ENCODE measurements around the gene CECR2. TPM values are rescaled to one million over a fixed set of nuclear protein-coding genes. Genes with fewer than 3 reads are reported as not detected.

CECR2 gene
- total RNA-seq (2014; rRNA removed; shearing (Covaris generic)) = not detected in 2 replicates

DNA sequence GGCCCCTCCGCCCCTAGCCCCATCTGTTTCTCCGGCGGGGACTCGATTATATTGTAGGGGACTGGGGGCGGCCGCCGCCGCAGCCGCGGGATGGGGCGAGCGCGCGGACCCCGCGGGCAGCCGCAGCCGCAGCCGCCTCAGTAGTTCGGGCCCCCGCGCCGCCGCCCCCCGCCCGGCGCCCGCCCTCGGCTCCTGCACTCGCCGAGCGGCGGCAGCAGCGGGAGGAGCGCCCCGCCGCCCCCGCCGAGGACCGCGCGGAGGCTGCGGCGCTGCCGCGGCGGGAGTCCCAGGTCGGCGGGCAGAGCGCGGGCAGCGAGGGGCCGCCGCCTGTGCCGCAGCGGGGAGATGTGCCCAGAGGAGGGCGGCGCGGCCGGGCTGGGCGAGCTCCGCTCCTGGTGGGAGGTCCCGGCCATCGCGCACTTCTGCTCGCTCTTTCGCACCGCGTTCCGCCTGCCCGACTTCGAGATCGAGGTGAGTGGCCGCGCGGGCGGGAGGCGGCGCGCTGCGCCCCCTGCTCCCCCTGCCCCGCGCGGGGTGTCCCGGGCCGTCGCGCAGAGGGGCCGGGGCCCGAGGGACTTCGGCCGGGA, at the start of gene CECR2:
CECR2 (plus strand) TSS at position 22 of the 587 bp plus-strand sequence; CDS start at position 346, 324 bp downstream.
- no peak for DNase-seq (ENCODE audit: low read depth)

DNA sequence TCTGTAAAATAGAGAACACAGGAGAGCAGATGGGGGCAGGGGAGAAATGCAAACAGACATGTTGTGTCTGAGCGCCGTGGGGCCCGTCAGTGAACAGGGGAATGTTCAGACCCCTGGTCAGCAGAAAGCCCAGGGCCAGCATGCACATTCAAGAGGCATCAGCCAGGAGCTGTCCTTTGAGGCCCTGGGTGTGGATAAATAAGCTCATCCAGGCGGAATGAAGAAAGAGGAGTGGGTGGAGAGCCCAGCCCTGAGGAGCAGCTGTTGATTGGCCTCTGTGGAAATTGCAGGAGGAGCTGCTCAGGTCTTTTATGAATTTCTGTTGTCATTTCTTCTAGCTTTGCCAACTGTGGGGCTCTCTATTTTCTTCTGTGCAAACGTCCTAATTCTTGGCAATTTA, 49.7 kb upstream of the CECR2 start:
- no peak for DNase-seq (ENCODE audit: low read depth)

- DNase-seq (ENCODE audit: low read depth) = no peak
Measured at GRCh38 chr22:17322511-17322910, 46.7 kb upstream of the CECR2 start.

- no peak for DNase-seq (ENCODE audit: low read depth)
Measured at GRCh38 chr22:17331690-17332089, 37.6 kb upstream of the CECR2 start.

DNA sequence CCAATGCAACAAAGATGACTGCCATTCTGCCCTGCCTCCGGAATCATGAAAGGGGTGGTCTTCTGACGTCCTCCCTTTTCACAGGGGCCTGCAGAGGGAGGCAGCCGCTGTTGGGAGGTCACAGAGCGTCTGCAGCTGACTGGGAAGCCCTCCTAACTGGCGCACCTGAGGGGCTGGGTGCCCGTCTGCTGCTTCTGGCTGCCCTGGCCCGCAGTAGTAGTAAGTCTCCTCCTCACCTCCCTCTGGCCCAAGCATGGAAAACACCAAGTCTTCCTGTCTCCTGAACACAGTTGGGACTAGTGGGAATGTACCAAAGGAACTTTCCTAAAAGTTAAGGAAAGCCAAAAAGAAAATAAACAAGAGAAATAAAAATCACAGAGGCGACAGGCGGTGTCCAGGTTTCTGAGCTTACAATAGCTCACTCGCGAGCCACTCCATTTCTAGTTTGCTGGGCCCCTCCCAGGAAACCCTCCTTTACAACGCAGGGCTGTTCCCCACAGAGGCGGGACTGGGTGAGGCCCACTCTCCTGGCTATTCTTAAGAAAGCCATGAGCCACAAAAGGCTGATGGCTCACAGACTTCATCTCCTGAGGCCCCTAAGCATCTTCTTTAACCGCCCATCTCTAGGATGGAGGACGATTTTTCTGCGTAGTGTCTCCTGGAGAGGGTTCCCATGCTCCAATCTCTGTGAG, 37.0 kb upstream of the CECR2 start:
- no peak for DNase-seq (ENCODE audit: low read depth)

DNA sequence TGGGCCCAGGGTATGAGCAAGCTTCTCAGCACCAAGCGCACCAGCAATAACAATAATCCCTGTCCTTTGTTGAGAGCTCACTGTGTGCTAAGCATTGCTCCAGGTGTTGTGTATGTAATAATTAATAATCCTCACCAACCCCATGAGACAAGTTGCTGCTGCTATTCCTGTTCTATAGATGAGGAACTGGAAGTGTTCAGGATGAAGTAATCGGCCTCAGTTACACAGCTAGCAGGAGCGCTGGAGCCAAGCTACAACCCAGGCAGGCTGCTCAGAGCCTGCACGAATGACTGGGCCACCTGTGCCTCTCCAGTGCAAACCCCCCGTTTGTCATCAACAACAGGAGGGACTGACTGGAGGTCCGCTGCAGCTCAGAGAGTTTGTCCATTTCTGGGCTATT, 35.2 kb upstream of the CECR2 start:
- DNase-seq (ENCODE audit: low read depth) = no peak

GRCh38 chr22:17334983-17335382, 34.3 kb upstream of the CECR2 start:
- DNase-seq (ENCODE audit: low read depth) = no peak

DNA sequence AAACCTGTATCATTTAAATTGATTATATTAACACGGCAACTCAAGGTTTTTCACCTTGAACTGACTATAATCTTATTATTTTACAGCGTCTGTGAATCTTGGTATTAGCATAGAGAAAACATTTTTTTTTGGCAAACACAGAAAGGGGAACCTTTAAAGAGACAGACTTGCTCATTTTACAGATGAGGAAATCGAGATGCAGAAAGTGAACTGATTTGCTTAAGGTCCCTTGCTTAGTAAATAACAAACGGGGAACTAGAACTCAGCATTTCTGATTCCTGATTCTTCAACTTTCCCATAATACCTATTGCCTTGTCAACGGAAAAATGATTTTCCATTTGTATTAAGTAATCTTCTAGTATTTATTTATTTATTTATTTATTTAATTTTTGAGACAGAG, 33.2 kb upstream of the CECR2 start:
- no peak for DNase-seq (ENCODE audit: low read depth)

DNA sequence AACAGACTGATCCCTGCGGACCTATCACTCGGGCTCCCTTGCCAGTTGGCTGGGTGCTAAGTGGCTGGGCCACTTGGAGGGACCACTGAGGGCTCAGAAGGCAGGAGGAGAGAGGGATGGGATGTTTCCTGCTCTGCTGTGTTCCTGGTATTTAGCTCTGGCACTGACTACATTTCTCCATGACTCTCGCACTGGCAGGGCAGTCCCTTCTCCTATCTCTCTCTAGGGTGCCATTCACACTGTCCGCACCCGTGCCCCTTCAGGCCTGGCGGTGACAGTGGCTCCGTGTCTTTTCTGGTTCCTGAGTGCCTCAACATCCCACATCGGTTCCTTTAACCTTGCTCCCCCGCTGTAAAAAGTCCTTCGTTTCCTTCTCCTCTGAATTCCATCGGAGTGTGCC, 31.6 kb upstream of the CECR2 start:
- no peak for DNase-seq (ENCODE audit: low read depth)

DNA sequence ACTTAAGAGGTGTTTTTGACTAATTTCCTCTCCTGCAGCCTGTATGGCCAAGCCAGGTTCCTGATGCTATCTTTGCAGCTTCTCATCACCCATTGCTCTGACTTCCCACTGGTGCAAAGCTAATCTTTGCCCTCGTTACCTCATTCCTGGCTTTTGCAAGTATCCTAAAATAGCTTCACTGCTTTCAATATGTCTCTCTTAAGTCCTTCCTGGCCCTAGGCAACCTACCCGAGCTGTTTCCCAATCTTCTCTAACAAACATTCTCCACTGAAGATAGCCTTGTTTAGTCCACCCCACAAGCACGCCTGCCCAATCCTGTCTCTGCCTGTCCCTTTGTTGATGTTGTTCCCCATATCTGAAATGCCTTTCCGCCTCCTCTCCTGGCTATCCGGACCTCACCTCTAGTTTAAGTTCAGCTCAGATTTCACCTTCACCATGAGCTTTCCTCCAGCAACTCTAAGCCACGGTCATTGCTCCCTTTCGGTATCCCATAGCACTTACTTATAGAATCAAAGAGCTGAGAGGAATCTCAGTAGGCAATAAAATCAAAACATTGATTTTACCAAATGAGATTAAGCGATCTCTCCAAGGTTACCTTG, 30.1 kb upstream of the CECR2 start:
- no peak for DNase-seq (ENCODE audit: low read depth)

DNA sequence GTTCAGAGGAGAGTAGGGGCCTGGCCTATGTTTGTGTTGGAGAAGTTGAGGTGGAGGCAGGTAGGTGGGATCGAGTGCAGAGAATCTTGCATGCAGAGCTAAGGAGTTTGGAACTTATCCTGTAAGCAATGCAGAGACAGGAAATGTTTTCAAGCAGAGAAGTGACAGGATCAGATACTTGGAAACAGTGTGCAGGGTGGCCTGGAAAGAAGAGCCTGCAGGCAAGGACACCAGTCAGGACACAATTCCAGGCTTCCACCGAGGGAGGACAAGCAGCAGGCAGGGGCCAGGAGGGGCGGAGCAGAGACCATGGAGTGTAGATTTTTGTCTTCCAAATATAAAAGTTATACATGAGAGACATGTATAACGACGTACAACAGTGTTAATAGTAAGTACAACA, 26.9 kb upstream of the CECR2 start:
- no peak for DNase-seq (ENCODE audit: low read depth)

- DNase-seq (ENCODE audit: low read depth) = no peak
Measured at GRCh38 chr22:17343766-17344165, 25.5 kb upstream of the CECR2 start.

GRCh38 chr22:17346578-17346977, 22.7 kb upstream of the CECR2 start:
- DNase-seq (ENCODE audit: low read depth) = no peak

GRCh38 chr22:17347724-17348123, 21.5 kb upstream of the CECR2 start:
- DNase-seq (ENCODE audit: low read depth) = no peak

GRCh38 chr22:17348464-17349103, 20.7 kb upstream of the CECR2 start:
- DNase-seq (ENCODE audit: low read depth) = no peak

DNA sequence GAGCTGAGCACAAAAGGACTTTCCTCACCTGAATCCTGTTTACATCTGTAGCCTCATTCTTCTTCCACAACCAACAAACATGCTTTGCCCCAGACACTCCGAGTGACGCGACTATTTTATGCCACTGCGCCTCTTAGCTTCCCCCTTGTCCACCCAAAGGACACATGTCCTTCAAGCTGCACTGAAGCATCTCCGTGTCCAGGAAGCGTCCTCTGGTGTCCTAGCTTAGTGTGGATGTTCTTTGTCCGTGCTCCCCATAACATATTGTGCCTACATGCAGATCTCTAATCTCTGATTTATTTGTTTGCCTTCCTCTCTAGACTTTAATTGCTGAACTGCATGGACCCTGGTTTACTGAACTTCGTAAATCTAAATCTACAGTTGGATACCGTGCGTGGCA, 20.1 kb upstream of the CECR2 start:
- DNase-seq (ENCODE audit: low read depth) = no peak

DNA sequence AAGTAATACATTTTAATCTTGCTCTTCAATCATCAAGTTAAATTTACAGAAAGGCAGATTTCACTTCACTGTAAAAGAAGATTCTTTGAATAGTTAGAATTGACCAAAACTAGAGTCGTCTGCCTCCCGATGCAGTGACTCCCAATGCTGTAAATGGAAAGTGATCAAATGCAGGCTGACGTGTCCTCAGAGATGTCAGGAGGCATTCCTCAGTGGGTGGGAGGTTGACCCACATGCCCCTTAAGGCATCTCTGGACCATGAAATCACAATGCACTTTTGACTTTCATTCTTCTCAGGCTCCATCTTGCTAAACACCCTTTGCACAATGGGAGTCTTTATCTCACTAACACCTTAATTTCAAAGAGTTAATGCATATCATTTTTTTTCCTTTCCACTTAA, 19.0 kb upstream of the CECR2 start:
- peak; percentile 11 for DNase-seq (ENCODE audit: low read depth)

- DNase-seq (ENCODE audit: low read depth) = no peak
Measured at GRCh38 chr22:17352798-17353197, 16.5 kb upstream of the CECR2 start.

DNA sequence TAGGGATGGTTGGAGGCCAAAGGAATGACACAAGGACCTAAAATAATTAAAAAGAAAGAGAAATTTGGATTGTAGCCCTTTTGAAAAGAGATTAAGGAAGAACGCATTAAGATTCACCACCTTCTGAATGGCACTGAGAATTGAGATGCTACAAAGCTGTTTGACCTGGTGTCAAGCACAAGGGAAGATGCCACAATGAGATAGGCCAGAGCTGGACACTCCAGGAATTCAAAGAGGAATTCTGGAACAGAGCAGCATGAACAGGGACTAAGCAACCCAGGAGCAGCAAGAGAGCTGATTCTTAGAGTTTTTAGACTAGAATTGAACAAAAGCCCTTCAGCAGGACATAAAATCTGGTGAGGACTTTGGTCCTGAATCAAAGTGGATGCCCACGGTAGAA, 11.6 kb upstream of the CECR2 start:
- DNase-seq (ENCODE audit: low read depth) = no peak

DNA sequence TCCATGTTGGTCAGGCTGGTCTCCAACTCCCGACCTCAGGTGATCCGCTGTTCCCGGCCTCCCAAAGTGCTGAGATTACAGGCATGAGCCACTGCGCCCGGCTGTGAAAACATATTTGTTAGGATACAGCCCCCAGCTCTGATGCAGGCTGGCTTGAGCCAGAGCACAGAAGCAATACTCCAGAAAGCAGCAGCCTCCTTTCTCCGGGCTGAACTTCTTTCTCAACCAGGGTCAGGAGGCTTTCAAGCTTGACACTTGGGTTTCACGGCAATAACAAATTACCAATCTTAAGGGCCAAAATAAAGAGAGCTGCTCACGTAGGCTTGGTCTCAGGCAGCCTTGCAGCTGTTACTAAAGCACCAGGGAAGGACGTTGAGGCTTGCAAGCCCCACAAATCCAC, 10.8 kb upstream of the CECR2 start:
- DNase-seq (ENCODE audit: low read depth) = no peak

GRCh38 chr22:17359501-17359900, 9.8 kb upstream of the CECR2 start:
- DNase-seq (ENCODE audit: low read depth) = peak; percentile 38

GRCh38 chr22:17366329-17366728, 2.9 kb upstream of the CECR2 start:
- no peak for DNase-seq (ENCODE audit: low read depth)

DNA sequence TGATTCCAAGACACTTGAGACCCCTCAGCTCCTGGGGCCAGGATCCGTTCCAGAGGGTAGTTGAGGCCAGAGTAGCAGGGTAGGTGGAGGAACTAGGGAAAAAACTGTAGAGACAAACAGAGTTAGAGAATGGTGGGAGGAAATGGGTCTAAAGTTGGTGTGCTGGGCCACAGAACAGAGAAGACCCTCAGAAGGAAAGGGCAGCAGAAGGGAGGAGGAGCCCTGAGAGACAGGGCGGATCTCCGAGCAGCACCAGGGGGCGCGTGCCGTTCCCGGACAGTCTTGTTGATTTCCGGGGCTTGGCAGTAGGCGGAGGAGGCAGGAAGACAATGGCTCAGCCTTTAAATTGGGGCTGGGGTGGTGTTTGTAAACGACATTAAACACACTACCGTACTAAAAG, 2.4 kb upstream of the CECR2 start:
- no peak for DNase-seq (ENCODE audit: low read depth)
